Measurements from ENCODE around the gene WDR18.

WDR18 gene

DNA sequence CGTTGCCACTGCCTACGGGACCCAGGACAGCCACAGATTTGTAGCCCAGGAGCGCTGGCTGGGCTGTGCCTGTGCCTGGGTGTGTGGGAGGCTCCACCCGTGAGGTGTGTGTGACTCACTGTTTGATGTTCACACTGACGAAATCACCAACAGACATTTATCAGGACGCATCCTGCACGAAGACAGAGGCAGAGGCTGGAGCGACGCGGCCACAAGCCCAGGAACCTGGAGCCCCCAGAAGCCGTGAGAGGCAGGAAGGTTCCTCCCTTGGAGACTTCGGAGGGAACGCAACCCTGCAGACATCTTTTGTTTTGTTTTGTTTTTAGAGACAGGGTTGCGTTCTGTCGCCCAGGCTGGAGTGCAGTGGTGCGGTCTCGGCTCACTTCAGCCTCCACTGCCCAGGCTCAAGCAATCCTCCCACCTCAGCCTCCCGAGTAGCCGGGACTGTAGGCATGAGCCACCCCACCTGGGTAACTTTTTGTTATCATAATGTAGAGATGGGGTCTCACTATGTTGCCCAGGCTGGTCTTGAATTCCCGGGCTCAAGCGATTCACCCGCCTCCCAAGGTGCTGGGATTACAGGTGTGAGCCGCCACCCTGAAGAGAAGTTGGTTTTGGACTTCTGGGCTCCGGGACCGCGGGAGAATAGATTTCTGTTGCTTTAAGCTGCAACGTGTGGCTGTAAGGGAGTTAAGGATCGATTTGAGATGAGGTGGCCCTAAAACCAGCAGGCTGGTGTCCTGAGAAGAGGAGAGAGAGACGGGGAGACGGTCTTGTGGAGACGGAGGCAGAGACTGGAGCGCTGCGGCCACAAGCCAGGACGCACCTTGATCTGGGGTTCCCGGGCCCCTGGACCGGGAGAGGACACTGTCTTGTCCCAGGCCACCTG is 24.9 kb upstream of the WDR18 start:
- H3K18ac ChIP-seq (ENCODE audit: low read length) = peak overlapping the region; percentile 36
- no peak overlapping the region for H3K23ac ChIP-seq (ENCODE audit: low read length)
- H3K9ac ChIP-seq (ENCODE audit: low read length) = no peak overlapping the region
- H2BK12ac ChIP-seq (ENCODE audit: low read length) = peak overlapping the region; percentile 21
- H3K79me2 ChIP-seq (ENCODE audit: control insufficient read depth, insufficient read depth, low read length, poor library complexity) = peaks cover 37% of the 10 kb centered on the region
- H3K4me3 ChIP-seq (ENCODE audit: low read depth, low read length) = no peak overlapping the region
- H2BK5ac ChIP-seq (ENCODE audit: low read depth, low read length, poor library complexity) = peak overlapping the region; percentile 24
- H3K79me1 ChIP-seq (ENCODE audit: low read length) = peaks cover 47% of the 10 kb centered on the region
- DNase-seq = peak; percentile 71 to 81
- peak overlapping the region; percentile 11 for H3K14ac ChIP-seq (ENCODE audit: low read length)
- H3K27me3 ChIP-seq (ENCODE audit: insufficient read depth, low read length) = no peaks in the 10 kb centered on the region
- peak overlapping the region; percentile 63 for H3K4ac ChIP-seq (ENCODE audit: low read depth, low read length)
- H2AK5ac ChIP-seq (ENCODE audit: low read length) = peak overlapping the region; percentile 3
- H4K8ac ChIP-seq (ENCODE audit: low read depth, low read length) = peak overlapping the region; percentile 10
- no peaks in the 10 kb centered on the region for H3K9me3 ChIP-seq (ENCODE audit: insufficient read depth, low read depth, low read length)
- peaks cover 55 to 57% of the 10 kb centered on the region in 2 experiments for H3K4me1 ChIP-seq (ENCODE audit: control insufficient read depth in 1 of 2, insufficient read depth in 2 of 2, low read length in 2 of 2)
- peak overlapping the region; percentile 39 for H2BK120ac ChIP-seq (ENCODE audit: insufficient read depth, low read length, poor library complexity)
- H3K4me2 ChIP-seq (ENCODE audit: low read length) = no peak overlapping the region
- no CpG with 5 or more reads among the region's 36 CpGs for WGBS (ENCODE audit: extremely low coverage, insufficient coverage, insufficient read length)
- peak overlapping the region; percentile 42 for H3K27ac ChIP-seq (ENCODE audit: low read depth, low read length)
- H3K36me3 ChIP-seq (ENCODE audit: control insufficient read depth in 1 of 2, insufficient read depth in 2 of 2, low read length in 2 of 2) = peaks cover 51 to 56% of the 10 kb centered on the region in 2 experiments
- no peak overlapping the region for H2AFZ ChIP-seq (ENCODE audit: insufficient read depth, low read length, poor library complexity)
- peak overlapping the region; percentile 20 for H4K12ac ChIP-seq (ENCODE audit: low read depth, low read length)
- peak overlapping the region; percentile 8 for H4K91ac ChIP-seq (ENCODE audit: low read depth, low read length)

DNA sequence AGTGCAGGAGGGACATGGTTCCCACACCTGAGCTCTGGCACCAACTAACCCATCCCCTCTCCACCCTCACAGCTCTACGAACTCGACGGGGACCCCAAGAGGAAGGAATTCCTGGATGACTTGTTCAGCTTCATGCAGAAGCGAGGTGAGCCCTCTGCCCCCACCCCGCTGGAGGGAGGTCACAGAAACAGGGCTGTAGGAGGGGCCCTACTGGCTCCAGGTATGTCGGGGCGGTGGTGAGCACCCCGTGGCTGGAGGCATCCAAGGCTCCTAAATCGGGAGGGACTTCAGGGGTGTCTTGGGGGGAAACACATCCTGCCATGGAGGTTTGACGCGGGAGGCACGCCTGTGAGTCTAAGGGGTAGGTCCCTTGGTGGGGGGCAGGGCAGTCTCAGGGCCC is 24.1 kb upstream of the WDR18 start:
- Histone ChIP-seq H3K9me3 (ENCODE audit: insufficient read depth, low read depth, low read length) (no peaks in the 10 kb centered on the region), H3K4me2 (ENCODE audit: low read length) (no peak overlapping the region), H3K4me3 (ENCODE audit: low read depth, low read length) (no peak overlapping the region), H2BK12ac (ENCODE audit: low read length) (no peak overlapping the region), H3K14ac (ENCODE audit: low read length) (peak overlapping the region; percentile 1), H3K79me1 (ENCODE audit: low read length) (peaks cover 39% of the 10 kb centered on the region), H3K9ac (ENCODE audit: low read length) (no peak overlapping the region), H3K18ac (ENCODE audit: low read length) (peak overlapping the region; percentile 36), H2AFZ (ENCODE audit: insufficient read depth, low read length, poor library complexity) (no peak overlapping the region), H3K4ac (ENCODE audit: low read depth, low read length) (peak overlapping the region; percentile 63), H4K91ac (ENCODE audit: low read depth, low read length) (peak overlapping the region; percentile 8), H2BK120ac (ENCODE audit: insufficient read depth, low read length, poor library complexity) (no peak overlapping the region), H3K4me1 (ENCODE audit: control insufficient read depth in 1 of 2, insufficient read depth in 2 of 2, low read length in 2 of 2) (peaks cover 46 to 49% of the 10 kb centered on the region in 2 experiments), H2AK5ac (ENCODE audit: low read length) (no peak overlapping the region), H4K12ac (ENCODE audit: low read depth, low read length) (peak overlapping the region; percentile 20), H3K36me3 (ENCODE audit: control insufficient read depth in 1 of 2, insufficient read depth in 2 of 2, low read length in 2 of 2) (peaks cover 57 to 61% of the 10 kb centered on the region in 2 experiments), H3K27ac (ENCODE audit: low read depth, low read length) (peak overlapping the region; percentile 42), H3K79me2 (ENCODE audit: control insufficient read depth, insufficient read depth, low read length, poor library complexity) (peaks cover 29% of the 10 kb centered on the region), H3K23ac (ENCODE audit: low read length) (no peak overlapping the region), H4K8ac (ENCODE audit: low read depth, low read length) (peak overlapping the region; percentile 2), H3K27me3 (ENCODE audit: insufficient read depth, low read length) (no peaks in the 10 kb centered on the region), H2BK5ac (ENCODE audit: low read depth, low read length, poor library complexity) (peak overlapping the region; percentile 48)
- WGBS (ENCODE audit: extremely low coverage, insufficient coverage, insufficient read length) = no CpG with 5 or more reads among the region's 12 CpGs
- no peak for DNase-seq

DNA sequence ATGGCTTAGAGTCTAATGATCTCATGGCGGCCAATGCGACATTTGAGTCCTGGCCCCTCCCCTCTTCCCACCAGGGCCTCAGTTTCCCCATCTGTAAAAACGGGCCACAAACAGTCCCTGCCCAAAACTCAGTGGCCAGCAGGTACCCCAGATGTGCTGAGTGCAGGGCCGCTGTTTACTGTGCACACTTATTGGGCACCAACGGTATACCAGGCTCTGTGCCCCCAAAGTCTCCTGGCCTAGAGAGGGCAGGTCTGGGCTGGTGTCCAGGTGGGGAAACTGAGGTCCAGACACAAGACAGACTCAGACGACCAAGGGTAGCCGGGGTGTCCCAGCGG is 23.6 kb upstream of the WDR18 start:
- peaks cover 61 to 65% of the 10 kb centered on the region in 2 experiments for H3K36me3 ChIP-seq (ENCODE audit: control insufficient read depth in 1 of 2, insufficient read depth in 2 of 2, low read length in 2 of 2)

DNA sequence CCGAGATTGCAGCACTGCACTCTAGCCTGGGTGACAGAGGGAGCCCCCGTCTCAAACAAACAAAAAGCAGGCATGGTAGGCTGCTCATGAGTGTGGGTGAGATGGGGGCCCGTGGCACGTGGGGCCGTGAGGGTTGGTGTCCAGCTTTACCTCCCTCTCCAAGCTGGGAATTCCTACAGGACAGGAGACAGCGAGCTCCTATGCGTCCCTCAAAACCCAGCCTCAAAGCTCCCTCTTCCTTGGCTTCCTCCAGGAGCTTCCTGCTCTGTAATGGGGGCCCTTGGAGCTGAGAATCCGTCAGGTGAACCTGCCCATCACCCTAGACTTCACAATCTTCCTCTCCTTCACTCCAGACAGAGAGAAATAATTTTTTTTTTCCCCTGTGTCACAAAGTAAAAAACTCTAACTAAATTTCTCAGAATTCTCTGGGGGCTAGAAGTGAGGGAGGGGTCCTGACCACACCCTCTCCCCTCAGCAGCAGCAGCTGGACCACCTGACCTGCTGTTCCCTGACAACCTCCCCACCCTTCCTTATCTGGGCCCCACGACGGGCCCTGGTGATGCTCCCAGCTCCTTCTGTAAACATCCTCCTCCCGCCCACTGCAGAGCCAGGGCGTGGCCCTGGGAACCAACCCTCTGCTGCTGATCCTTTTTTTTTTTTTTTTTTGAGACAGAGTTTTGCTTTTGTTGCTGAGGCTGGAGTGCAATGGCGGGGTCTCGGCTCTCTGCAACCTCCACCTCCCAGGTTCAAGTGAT is 22.1 kb upstream of the WDR18 start:
- no peak for DNase-seq
- H3K23ac ChIP-seq (ENCODE audit: low read length) = no peak overlapping the region
- H3K18ac ChIP-seq (ENCODE audit: low read length) = no peak overlapping the region
- H2AFZ ChIP-seq (ENCODE audit: insufficient read depth, low read length, poor library complexity) = no peak overlapping the region
- H3K4ac ChIP-seq (ENCODE audit: low read depth, low read length) = peak overlapping the region; percentile 14
- H2BK5ac ChIP-seq (ENCODE audit: low read depth, low read length, poor library complexity) = no peak overlapping the region
- H3K27me3 ChIP-seq (ENCODE audit: insufficient read depth, low read length) = no peaks in the 10 kb centered on the region
- peaks cover 23% of the 10 kb centered on the region for H3K79me1 ChIP-seq (ENCODE audit: low read length)
- WGBS (ENCODE audit: extremely low coverage, insufficient coverage, insufficient read length) = no CpG with 5 or more reads among the region's 14 CpGs
- no peak overlapping the region for H3K14ac ChIP-seq (ENCODE audit: low read length)
- peaks cover 4% of the 10 kb centered on the region for H3K9me3 ChIP-seq (ENCODE audit: insufficient read depth, low read depth, low read length)
- H4K8ac ChIP-seq (ENCODE audit: low read depth, low read length) = no peak overlapping the region
- no peak overlapping the region for H4K12ac ChIP-seq (ENCODE audit: low read depth, low read length)
- peak overlapping the region; percentile 2 for H3K27ac ChIP-seq (ENCODE audit: low read depth, low read length)
- no peak overlapping the region for H2AK5ac ChIP-seq (ENCODE audit: low read length)
- H3K9ac ChIP-seq (ENCODE audit: low read length) = no peak overlapping the region
- H3K4me3 ChIP-seq (ENCODE audit: low read depth, low read length) = no peak overlapping the region
- H3K79me2 ChIP-seq (ENCODE audit: control insufficient read depth, insufficient read depth, low read length, poor library complexity) = peaks cover 17% of the 10 kb centered on the region
- peaks cover 35% of the 10 kb centered on the region in 2 experiments for H3K4me1 ChIP-seq (ENCODE audit: control insufficient read depth in 1 of 2, insufficient read depth in 2 of 2, low read length in 2 of 2)
- no peak overlapping the region for H3K4me2 ChIP-seq (ENCODE audit: low read length)
- no peak overlapping the region for H2BK12ac ChIP-seq (ENCODE audit: low read length)
- peaks cover 73 to 79% of the 10 kb centered on the region in 2 experiments for H3K36me3 ChIP-seq (ENCODE audit: control insufficient read depth in 1 of 2, insufficient read depth in 2 of 2, low read length in 2 of 2)
- H4K91ac ChIP-seq (ENCODE audit: low read depth, low read length) = no peak overlapping the region
- H2BK120ac ChIP-seq (ENCODE audit: insufficient read depth, low read length, poor library complexity) = no peak overlapping the region

More for the DNA sequence above, 23.6 kb upstream of the WDR18 start:
- Histone ChIP-seq H3K18ac (ENCODE audit: low read length) (peak overlapping the region; percentile 36), H4K12ac (ENCODE audit: low read depth, low read length) (no peak overlapping the region), H3K79me1 (ENCODE audit: low read length) (peaks cover 33% of the 10 kb centered on the region), H3K27ac (ENCODE audit: low read depth, low read length) (peak overlapping the region; percentile 29), H3K27me3 (ENCODE audit: insufficient read depth, low read length) (no peaks in the 10 kb centered on the region), H3K23ac (ENCODE audit: low read length) (no peak overlapping the region), H2BK120ac (ENCODE audit: insufficient read depth, low read length, poor library complexity) (peak overlapping the region; percentile 4), H3K9ac (ENCODE audit: low read length) (no peak overlapping the region), H2BK5ac (ENCODE audit: low read depth, low read length, poor library complexity) (peak overlapping the region; percentile 2), H3K14ac (ENCODE audit: low read length) (peak overlapping the region; percentile 6), H3K4ac (ENCODE audit: low read depth, low read length) (peak overlapping the region; percentile 35), H4K8ac (ENCODE audit: low read depth, low read length) (peak overlapping the region; percentile 5), H3K4me1 (ENCODE audit: control insufficient read depth in 1 of 2, insufficient read depth in 2 of 2, low read length in 2 of 2) (peaks cover 41 to 44% of the 10 kb centered on the region in 2 experiments), H3K4me2 (ENCODE audit: low read length) (no peak overlapping the region), H2AK5ac (ENCODE audit: low read length) (no peak overlapping the region), H3K9me3 (ENCODE audit: insufficient read depth, low read depth, low read length) (no peaks in the 10 kb centered on the region), H2AFZ (ENCODE audit: insufficient read depth, low read length, poor library complexity) (no peak overlapping the region), H4K91ac (ENCODE audit: low read depth, low read length) (peak overlapping the region; percentile 1), H2BK12ac (ENCODE audit: low read length) (peak overlapping the region; percentile 10), H3K79me2 (ENCODE audit: control insufficient read depth, insufficient read depth, low read length, poor library complexity) (peaks cover 23% of the 10 kb centered on the region), H3K4me3 (ENCODE audit: low read depth, low read length) (no peak overlapping the region)
- no peak for DNase-seq
- no CpG with 5 or more reads among the region's 8 CpGs for WGBS (ENCODE audit: extremely low coverage, insufficient coverage, insufficient read length)
